Measurements from ENCODE around the gene NXF2B.
"Not testable (repeated sequence)": the region's sequence is repeated elsewhere in the genome, so short reads cannot be mapped to it uniquely, and the experiment has no call there.

Gene NXF2B, protein sequence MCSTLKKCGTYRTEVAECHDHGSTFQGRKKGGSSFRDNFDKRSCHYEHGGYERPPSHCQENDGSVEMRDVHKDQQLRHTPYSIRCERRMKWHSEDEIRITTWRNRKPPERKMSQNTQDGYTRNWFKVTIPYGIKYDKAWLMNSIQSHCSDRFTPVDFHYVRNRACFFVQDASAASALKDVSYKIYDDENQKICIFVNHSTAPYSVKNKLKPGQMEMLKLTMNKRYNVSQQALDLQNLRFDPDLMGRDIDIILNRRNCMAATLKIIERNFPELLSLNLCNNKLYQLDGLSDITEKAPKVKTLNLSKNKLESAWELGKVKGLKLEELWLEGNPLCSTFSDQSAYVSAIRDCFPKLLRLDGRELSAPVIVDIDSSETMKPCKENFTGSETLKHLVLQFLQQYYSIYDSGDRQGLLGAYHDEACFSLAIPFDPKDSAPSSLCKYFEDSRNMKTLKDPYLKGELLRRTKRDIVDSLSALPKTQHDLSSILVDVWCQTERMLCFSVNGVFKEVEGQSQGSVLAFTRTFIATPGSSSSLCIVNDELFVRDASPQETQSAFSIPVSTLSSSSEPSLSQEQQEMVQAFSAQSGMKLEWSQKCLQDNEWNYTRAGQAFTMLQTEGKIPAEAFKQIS

DNA sequence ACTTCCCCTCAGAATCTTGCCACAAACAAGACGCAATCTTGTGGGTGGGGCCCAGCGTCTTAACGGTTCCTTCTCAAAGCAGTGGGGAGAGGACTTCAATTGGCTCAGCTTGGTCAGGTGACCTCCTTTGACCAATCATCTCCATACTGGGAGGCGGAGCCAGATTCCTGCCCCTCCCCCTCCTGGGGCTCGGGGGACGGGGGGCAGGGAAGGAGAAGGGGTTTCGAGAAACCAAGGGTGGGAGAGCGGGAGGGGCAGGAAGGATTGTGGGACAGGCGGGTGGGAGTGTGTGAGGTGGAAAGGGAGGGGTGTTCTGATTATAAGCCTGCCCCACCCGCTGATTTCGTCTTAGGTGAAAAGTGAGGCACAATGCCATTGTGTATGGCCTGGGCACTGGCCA, at the start of gene NXF2B:
Gene NXF2B (minus strand): TSS at position 101 of the 400 bp plus-strand sequence. CDS start 59,972 bp downstream, outside the sequence.
- not testable (repeated sequence) for DNase-seq (ENCODE audit: low read depth)

DNA sequence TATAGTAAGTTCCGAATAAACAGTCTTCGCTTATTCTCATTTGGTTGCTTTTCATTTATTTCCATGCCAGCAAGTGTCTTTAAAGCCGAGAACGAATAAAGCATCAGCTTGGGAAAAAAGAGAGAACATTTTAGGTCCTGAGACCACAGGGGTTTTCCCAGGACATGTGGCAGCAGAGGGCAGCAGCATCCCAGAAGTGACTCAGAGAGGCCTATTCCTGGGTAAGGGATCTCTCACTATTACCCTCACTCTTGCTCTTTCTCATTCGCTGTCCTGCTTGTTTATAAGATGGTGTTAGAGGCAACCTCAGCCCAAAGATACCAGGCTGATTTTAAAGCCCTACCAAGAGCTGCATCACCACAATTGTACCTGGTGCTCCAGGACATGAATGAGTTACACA, 39.0 kb upstream of the NXF2B start:
- DNase-seq (ENCODE audit: low read depth), result not testable (repeated sequence)

GRCh38 chrX:102471762-102472220, 32.0 kb upstream of the NXF2B start, which contains the start of gene TCP11X2:
Gene TCP11X2, minus strand, starts transcription at chrX:102471812.
- DNase-seq (ENCODE audit: low read depth), result not testable (repeated sequence)

- DNase-seq (ENCODE audit: low read depth), result not testable (repeated sequence)
Observed at GRCh38 chrX:102470215-102470614, 30.4 kb upstream of the NXF2B start.

- DNase-seq (ENCODE audit: low read depth), result not testable (repeated sequence)
Observed at GRCh38 chrX:102458615-102459014, 18.8 kb upstream of the NXF2B start.

GRCh38 chrX:102414493-102414892, 25.3 kb downstream of the NXF2B start:
- DNase-seq (ENCODE audit: low read depth), result not testable (repeated sequence)

DNA sequence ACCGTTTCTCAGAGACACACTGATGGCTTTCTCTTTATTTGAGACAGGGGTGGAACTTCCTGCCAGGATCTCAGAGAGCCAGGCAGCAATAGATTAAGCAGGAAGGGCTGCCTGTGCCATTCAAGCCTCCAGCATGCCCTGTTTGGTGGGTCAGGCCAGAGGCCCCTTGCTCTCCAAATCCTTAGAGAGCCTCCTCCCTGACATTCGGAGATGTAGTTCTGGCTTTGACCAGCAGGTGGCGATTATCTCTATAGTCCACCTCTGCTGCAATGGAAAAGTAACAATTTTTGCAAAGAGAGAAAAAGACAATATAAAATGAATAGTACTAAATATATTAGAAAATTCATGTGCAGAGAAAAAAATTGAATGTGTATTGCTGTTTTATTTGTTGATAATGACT, 93.9 kb downstream of the NXF2B start:
- DNase-seq (ENCODE audit: low read depth), result no peak

DNA sequence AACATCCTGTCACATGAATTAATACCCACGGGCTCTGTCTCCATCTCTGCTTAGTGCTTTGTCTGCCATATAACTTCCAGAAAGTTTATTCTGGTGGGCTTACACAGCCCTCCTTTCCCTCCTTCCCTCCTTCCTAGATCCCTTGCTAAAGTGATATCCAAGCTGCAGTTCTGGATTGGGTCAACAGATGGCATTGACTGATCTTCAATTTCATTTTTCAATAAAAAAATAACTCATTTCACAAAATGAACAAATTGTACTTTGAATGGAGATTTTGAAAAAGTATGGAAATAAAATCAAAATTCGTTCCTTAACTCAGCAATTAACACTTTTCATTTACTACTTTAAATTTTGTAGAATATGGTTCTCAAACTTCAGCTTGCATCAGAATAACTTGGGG, 97.9 kb downstream of the NXF2B start:
- no peak for DNase-seq (ENCODE audit: low read depth)

- no peak for DNase-seq (ENCODE audit: low read depth)
Observed at GRCh38 chrX:102339312-102340298, 100.2 kb downstream of the NXF2B start.

DNA sequence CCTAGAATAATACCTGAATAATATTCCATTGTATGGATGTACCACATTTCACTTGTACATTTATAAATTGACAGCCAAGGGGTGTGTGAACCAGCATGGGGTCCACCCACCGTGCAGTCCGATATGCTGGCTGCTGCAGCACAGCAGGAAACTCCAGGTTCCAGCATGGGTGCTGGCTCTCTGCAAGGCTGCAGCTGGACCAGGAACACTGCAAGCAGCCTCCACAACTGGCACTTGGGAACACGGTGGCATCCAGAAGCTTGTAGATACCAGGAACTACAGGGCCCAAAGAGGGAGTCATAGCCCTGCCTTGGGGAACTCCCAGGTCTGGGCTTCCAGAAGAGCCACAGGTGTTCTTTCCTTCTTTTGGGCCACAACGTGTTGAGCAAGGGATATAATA, 101.6 kb downstream of the NXF2B start:
- no peak for DNase-seq (ENCODE audit: low read depth)

Measured in T-helper 22 cell (primary cell).